HepG2 (cell line): ENCODE measurements around the gene PDGFRB. TPM values are rescaled to one million over a fixed set of nuclear protein-coding genes. Genes with fewer than 3 reads are reported as not detected.

ENCODE experiments used
- BCL6 ChIP-seq: IDR thresholded peaks from 2 replicates; pipeline ENCODE4 v1.6.1; 2016; ENCODE audit warnings: missing genetic modification reagents, missing compliant biosample characterization
- BHLHE40 ChIP-seq: IDR thresholded peaks from 2 replicates; pipeline ENCODE4 v1.6.1; 2011; ENCODE audit warnings: low read length, improper control_type of control experiment
- CREM ChIP-seq, 2 experiments: sonication (generic) in 1 of 2; formaldehyde crosslinking in 1 of 2; IDR thresholded peaks; 2 replicates each; pipeline versions ENCODE4 v1.4.0 to v1.6.1; 2016 to 2020; ENCODE audit warnings: antibody characterized with exemption in 1 of 2, mild to moderate bottlenecking in 1 of 2, missing genetic modification reagents in 1 of 2
- FOXA1 ChIP-seq, 2 experiments: fragments of 450-650 bp in 1 of 2; sonication (generic) in 1 of 2; formaldehyde crosslinking in 1 of 2; IDR thresholded peaks; 2 replicates each; pipeline versions ENCODE4 v1.4.0 to v1.6.1; 2016 to 2020; ENCODE audit warnings: missing genetic modification reagents in 1 of 2
- GTF3A ChIP-seq: sonication (generic); formaldehyde crosslinking; conservative IDR thresholded peaks from 2 replicates; pipeline ENCODE4 v1.4.0; 2020; ENCODE audit warnings: mild to moderate bottlenecking, missing genetic modification reagents
- HMG20A ChIP-seq: IDR thresholded peaks from 2 replicates; pipeline ENCODE4 v1.6.1; 2016; ENCODE audit warnings: borderline replicate concordance
- KDM1A ChIP-seq: IDR thresholded peaks from 2 replicates; pipeline ENCODE4 v1.6.1; 2016; ENCODE audit warnings: missing compliant biosample characterization
- MIER2 ChIP-seq: IDR thresholded peaks from 2 replicates; pipeline ENCODE4 v1.6.1; 2016; ENCODE audit warnings: missing biosample characterization, missing genetic modification reagents
- NAIF1 ChIP-seq: sonication (generic); formaldehyde crosslinking; IDR thresholded peaks from 2 replicates; pipeline ENCODE4 v1.5.0; 2020; ENCODE audit warnings: mild to moderate bottlenecking, missing genetic modification reagents, borderline replicate concordance
- ONECUT2 ChIP-seq: sonication (generic); formaldehyde crosslinking; IDR thresholded peaks from 2 replicates; pipeline ENCODE4 v1.4.0; 2020; ENCODE audit warnings: missing genetic modification reagents
- SP140L ChIP-seq: sonication (generic); formaldehyde crosslinking; IDR thresholded peaks from 2 replicates; pipeline ENCODE4 v1.4.0; 2020; ENCODE audit warnings: missing genetic modification reagents, borderline replicate concordance
- ZFP41 ChIP-seq: sonication (generic); formaldehyde crosslinking; IDR thresholded peaks from 2 replicates; pipeline ENCODE4 v1.4.0; 2020; ENCODE audit warnings: mild to moderate bottlenecking, missing genetic modification reagents, borderline replicate concordance
- ZFP90 ChIP-seq: sonication (generic); formaldehyde crosslinking; IDR thresholded peaks from 2 replicates; pipeline ENCODE4 v1.8.0; 2022; ENCODE audit warnings: missing genetic modification reagents, mild to moderate bottlenecking, inconsistent platforms, borderline replicate concordance
- ZNF232 ChIP-seq: sonication (generic); formaldehyde crosslinking; IDR thresholded peaks from 2 replicates; pipeline ENCODE4 v1.4.0; 2020; ENCODE audit warnings: missing genetic modification reagents, borderline replicate concordance
- polyA plus RNA-seq, 8 experiments: library from polyadenylated mRNA; depleted of rRNA in 3 of 8; stranded (reverse) in 7 of 8; unstranded in 1 of 8; fragments of >200 nt; fragmentation: Illumina TruSeq in 4 of 8; extraction: Trizol in 4 of 8; gene quantifications; 2 replicates each; pipeline versions ENCODE4 v1.2.1 to v1.2.3, GENCODE V29; 2011 to 2016; ENCODE audit warnings: low read depth in 4 of 8, missing spikeins in 1 of 8, mixed read lengths in 1 of 8; ENCODE audit not compliant: insufficient read depth in 1 of 8
- total RNA-seq, 5 experiments: library from RNA; depleted of rRNA; stranded (reverse); fragments of >200 nt; fragmentation: Illumina TruSeq; extraction: Trizol; gene quantifications; 2 replicates each; pipeline ENCODE4 v1.2.3, GENCODE V29; 2016; ENCODE audit warnings: low read depth in 1 of 5
- TF ChIP-seq, protein P1 (sequence below): sonication (generic); formaldehyde crosslinking; IDR thresholded peaks from 2 replicates; pipeline ENCODE4 v1.4.0; 2020; ENCODE audit warnings: missing genetic modification reagents
- TF ChIP-seq, protein P2 (sequence below): sonication (generic); formaldehyde crosslinking; IDR thresholded peaks from 2 replicates; pipeline ENCODE4 v1.4.0; 2020; ENCODE audit warnings: mild to moderate bottlenecking, missing genetic modification reagents
- TF ChIP-seq, protein P3 (sequence below): sonication (generic); formaldehyde crosslinking; IDR thresholded peaks from 2 replicates; pipeline ENCODE4 v1.5.1; 2020; ENCODE audit warnings: missing genetic modification reagents, mild to moderate bottlenecking, borderline replicate concordance
- TF ChIP-seq, protein P4 (sequence below): IDR thresholded peaks from 2 replicates; pipeline ENCODE4 v1.6.1; 2016; ENCODE audit warnings: missing biosample characterization, missing genetic modification reagents, low read depth

The PDGFRB gene
- total and polyA plus RNA-seq, 2 of the 13 experiments (the other 11 are each of a cell fraction or from before 2014, with no cell fraction given), result 4.0 to 21.0 TPM

DNA sequence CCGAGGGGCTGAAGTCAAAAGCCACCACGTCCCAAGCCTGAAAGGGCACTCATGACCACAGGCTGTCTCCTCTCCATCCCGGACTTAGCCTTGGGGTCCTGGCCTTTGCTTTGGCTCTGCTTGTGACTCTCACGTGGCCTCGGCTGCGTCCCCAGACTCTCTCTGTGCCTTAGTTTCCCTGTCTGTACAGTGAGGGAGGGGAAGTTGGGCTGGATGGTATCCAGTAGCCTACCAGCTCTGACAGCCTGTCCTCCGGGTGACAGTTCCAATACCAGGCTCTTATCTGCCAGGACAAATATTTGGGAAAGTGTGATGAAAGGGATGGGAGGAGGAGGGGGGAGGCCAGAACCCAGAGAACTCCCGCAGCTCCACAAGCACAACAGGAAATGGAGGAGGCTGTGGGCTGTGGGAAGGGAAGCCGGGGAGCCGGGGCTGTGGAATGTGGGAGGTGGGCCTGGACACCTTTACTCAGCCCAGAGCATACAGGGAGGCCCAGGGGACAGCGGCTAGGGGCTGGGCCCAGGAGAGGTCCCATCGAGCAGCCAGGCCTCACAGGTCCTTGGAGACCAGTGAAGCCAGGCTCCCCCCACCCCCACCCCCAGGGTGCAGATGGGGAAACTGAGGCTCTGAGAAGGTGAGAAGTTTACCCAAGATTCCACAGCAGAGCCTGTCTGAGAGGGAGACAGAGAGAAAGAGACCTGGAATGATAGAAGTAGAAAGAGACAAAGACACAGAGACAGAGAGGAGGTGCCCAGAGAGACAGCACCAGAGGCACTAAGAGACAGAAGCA, 18.3 kb downstream of the PDGFRB start (continued):
- TF ChIP-seq, protein P1, sequence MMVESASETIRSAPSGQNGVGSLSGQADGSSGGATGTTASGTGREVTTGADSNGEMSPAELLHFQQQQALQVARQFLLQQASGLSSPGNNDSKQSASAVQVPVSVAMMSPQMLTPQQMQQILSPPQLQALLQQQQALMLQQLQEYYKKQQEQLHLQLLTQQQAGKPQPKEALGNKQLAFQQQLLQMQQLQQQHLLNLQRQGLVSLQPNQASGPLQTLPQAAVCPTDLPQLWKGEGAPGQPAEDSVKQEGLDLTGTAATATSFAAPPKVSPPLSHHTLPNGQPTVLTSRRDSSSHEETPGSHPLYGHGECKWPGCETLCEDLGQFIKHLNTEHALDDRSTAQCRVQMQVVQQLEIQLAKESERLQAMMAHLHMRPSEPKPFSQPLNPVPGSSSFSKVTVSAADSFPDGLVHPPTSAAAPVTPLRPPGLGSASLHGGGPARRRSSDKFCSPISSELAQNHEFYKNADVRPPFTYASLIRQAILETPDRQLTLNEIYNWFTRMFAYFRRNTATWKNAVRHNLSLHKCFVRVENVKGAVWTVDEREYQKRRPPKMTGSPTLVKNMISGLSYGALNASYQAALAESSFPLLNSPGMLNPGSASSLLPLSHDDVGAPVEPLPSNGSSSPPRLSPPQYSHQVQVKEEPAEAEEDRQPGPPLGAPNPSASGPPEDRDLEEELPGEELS (CRISPR knock-in tag), result peak; percentile 96
- no peak; the same call in 1 of the 2 replicates for TF ChIP-seq KDM1A (CRISPR knock-in tag)
- TF ChIP-seq, protein P2, sequence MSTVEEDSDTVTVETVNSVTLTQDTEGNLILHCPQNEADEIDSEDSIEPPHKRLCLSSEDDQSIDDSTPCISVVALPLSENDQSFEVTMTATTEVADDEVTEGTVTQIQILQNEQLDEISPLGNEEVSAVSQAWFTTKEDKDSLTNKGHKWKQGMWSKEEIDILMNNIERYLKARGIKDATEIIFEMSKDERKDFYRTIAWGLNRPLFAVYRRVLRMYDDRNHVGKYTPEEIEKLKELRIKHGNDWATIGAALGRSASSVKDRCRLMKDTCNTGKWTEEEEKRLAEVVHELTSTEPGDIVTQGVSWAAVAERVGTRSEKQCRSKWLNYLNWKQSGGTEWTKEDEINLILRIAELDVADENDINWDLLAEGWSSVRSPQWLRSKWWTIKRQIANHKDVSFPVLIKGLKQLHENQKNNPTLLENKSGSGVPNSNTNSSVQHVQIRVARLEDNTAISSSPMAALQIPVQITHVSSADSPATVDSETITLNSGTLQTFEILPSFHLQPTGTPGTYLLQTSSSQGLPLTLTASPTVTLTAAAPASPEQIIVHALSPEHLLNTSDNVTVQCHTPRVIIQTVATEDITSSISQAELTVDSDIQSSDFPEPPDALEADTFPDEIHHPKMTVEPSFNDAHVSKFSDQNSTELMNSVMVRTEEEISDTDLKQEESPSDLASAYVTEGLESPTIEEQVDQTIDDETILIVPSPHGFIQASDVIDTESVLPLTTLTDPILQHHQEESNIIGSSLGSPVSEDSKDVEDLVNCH (CRISPR knock-in tag), result 0 out of 2 replicates have a peak, but pooled peaks have one; percentile 61
- peak; percentile 13; the same call in 1 of the 2 replicates for TF ChIP-seq BHLHE40
- no peak for TF ChIP-seq NAIF1 (CRISPR knock-in tag)
- TF ChIP-seq ONECUT2 (CRISPR knock-in tag), result peak; percentile 59
- TF ChIP-seq SP140L (CRISPR knock-in tag), result 0 out of 2 replicates have a peak, but pooled peaks have one; percentile 47
- 0 out of 2 replicates have a peak, but pooled peaks have one; percentile 50 for TF ChIP-seq ZFP90 (CRISPR knock-in tag)
- TF ChIP-seq ZNF232 (CRISPR knock-in tag), result peak; percentile 54; the same call in 1 of the 2 replicates
- no peak for TF ChIP-seq FOXA1 (IDR thresholded peaks at IDR 0.05)
- TF ChIP-seq FOXA1 (CRISPR knock-in tag; IDR thresholded peaks at IDR 0.05), result peak; percentile 90
- peak; percentile 53; the same call in 1 of the 2 replicates for TF ChIP-seq BCL6
- TF ChIP-seq CREM (IDR thresholded peaks at IDR 0.05), result peak; percentile 87
- TF ChIP-seq CREM (CRISPR knock-in tag; IDR thresholded peaks at IDR 0.05), result no peak
- no peak for TF ChIP-seq ZFP41 (CRISPR knock-in tag)
- peak; percentile 95; the same call in 1 of the 2 replicates for TF ChIP-seq GTF3A
- peak; percentile 75 for TF ChIP-seq HMG20A
- TF ChIP-seq, protein P3, sequence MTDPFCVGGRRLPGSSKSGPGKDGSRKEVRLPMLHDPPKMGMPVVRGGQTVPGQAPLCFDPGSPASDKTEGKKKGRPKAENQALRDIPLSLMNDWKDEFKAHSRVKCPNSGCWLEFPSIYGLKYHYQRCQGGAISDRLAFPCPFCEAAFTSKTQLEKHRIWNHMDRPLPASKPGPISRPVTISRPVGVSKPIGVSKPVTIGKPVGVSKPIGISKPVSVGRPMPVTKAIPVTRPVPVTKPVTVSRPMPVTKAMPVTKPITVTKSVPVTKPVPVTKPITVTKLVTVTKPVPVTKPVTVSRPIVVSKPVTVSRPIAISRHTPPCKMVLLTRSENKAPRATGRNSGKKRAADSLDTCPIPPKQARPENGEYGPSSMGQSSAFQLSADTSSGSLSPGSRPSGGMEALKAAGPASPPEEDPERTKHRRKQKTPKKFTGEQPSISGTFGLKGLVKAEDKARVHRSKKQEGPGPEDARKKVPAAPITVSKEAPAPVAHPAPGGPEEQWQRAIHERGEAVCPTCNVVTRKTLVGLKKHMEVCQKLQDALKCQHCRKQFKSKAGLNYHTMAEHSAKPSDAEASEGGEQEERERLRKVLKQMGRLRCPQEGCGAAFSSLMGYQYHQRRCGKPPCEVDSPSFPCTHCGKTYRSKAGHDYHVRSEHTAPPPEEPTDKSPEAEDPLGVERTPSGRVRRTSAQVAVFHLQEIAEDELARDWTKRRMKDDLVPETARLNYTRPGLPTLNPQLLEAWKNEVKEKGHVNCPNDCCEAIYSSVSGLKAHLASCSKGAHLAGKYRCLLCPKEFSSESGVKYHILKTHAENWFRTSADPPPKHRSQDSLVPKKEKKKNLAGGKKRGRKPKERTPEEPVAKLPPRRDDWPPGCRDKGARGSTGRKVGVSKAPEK (CRISPR knock-in tag), result peak; percentile 28; the same call in 1 of the 2 replicates
- TF ChIP-seq, protein P4, sequence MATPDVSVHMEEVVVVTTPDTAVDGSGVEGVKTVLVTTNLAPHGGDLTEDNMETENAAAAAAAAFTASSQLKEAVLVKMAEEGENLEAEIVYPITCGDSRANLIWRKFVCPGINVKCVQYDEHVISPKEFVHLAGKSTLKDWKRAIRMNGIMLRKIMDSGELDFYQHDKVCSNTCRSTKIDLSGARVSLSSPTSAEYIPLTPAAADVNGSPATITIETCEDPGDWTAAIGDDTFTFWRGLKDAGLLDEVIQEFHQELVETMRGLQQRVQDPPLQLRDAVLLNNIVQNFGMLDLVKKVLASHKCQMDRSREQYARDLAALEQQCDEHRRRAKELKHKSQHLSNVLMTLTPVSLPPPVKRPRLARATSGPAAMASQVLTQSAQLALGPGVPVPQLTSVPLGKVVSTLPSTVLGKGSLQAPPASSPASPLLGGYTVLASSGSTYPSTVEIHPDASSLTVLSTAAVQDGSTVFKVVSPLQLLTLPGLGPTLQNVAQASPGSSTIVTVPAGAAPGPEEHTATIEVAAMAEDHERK, result no peak
- peak; percentile 25; the same call in 1 of the 2 replicates for TF ChIP-seq MIER2
